ENCODE measurements around the gene RAB9A.
"Not testable (repeated sequence)": the region's sequence is repeated elsewhere in the genome, so short reads cannot be mapped to it uniquely, and the experiment has no call there.

Gene RAB9A, protein sequence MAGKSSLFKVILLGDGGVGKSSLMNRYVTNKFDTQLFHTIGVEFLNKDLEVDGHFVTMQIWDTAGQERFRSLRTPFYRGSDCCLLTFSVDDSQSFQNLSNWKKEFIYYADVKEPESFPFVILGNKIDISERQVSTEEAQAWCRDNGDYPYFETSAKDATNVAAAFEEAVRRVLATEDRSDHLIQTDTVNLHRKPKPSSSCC

DNA sequence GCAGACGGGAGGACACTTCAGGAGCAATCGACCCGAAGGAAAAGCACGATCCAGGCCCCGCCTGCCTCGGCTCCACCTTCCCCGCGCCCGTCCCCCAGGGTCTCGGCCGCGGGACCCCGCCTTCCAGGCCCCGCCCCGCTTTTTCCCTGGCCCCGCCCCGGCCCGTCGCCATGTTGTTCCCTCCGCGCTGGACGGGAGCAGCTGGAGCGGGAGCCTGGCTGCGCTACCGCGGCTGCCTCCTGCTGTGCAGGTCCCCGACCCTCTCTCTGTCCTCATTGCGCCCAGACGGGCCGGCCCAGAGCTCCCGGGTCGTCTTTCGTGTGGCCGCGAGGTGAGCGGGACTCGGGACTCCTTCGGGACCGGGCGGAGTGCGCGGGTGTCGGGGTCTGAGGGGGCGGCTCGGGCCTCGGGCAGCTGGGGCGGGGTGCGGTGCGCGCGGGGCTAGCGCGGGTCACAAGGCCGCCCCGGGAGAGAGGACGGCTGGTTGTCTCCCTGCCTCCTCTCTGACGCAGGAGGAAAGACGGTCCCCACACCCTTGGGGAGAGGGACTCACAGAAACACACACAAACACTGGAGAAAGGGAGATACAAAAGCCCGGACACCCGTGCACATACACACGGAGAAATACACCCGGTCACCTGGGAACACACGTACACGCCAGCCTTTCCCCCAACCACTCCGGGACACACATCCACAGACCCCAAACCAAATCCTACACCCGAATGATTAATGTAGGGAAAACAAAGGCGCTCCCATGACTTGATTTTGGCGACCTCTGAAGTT is at the start of gene RAB9A:
TSS of gene RAB9A (plus strand) at position 171 of the 783 bp plus-strand sequence. CDS start 19,619 bp downstream, outside the sequence.
- intact Hi-C loops (cut with micrococcal nuclease): no loop called here
- Mint-ChIP-seq H3K4me3 (peak within 1 kb of the TSS; percentile 84), H3K9me3 (no peaks in the 10 kb centered on the region), H3K4me1 (ENCODE audit: low read depth) (peaks cover 45% of the 10 kb centered on the region), H3K27me3 (no peaks in the 10 kb centered on the region), H3K36me3 (ENCODE audit: low read depth) (peaks cover 8% of the 10 kb centered on the region), H3K27ac (peak within 1 kb of the TSS; percentile 90)

DNA sequence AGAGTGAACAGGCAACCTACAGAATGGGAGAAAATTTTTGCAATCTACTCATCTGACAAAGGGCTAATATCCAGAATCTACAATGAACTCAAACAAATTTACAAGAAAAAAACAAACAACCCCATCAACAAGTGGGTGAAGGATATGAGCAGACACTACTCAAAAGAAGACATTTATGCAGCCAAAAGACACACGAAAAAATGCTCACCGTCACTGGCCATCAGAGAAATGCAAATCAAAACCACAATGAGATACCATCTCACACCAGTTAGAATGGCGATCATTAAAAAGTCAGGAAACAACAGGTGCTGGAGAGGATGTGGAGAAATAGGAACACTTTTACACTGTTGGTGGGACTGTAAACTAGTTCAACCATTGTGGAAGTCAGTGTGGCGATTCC is 47.2 kb upstream of the RAB9A start:
- H3K27me3 Mint-ChIP-seq; H3K4me3 Mint-ChIP-seq; H3K27ac Mint-ChIP-seq; H3K4me1 Mint-ChIP-seq (ENCODE audit: low read depth); H3K9me3 Mint-ChIP-seq; intact Hi-C loops (cut with micrococcal nuclease); H3K36me3 Mint-ChIP-seq (ENCODE audit: low read depth): not testable (repeated sequence)

DNA sequence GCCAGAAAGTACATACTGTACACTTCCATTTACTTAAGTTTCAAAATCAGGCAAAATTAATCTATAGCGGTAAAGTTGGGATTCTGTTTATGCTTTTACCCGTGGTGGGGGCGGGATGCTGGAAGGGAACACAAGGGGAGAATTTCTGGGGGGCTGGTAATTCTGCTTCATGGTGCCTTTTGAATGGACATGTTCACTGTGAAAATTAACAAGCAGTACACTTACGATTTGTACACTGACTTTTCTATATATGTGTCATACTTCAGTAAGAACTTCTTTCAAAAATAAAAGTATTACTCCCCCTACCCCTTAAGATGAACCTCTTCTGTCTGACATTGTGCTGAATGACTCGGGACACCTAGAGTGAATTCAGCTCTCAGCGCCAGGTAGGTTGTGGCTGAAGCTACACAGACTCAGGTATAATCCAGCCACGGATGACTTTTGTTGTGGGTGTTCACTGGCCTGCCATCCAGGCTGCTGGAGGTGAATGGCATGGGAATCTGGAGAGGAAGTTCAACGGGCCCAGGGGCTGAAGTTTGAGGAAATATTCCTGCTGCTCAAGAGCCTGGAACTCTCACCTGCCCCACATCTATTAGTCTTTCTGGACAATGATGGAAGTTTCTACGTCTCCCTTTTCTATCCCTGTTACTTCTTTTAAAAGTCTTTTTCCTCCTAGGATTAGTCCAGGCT is 43.3 kb upstream of the RAB9A start:
- peaks cover 6% of the 10 kb centered on the region for H3K4me1 Mint-ChIP-seq (ENCODE audit: low read depth)
- no peaks in the 10 kb centered on the region for H3K27me3 Mint-ChIP-seq
- intact Hi-C loops (cut with micrococcal nuclease): loop anchor here (2.0 kb wide), 1 partner anchor 139 kb away; no protein-coding TSS in a partner anchor
- H3K36me3 Mint-ChIP-seq (ENCODE audit: low read depth): no peaks in the 10 kb centered on the region
- H3K9me3 Mint-ChIP-seq: no peaks in the 10 kb centered on the region
- no peak overlapping the region for H3K4me3 Mint-ChIP-seq
- no peak overlapping the region for H3K27ac Mint-ChIP-seq

DNA sequence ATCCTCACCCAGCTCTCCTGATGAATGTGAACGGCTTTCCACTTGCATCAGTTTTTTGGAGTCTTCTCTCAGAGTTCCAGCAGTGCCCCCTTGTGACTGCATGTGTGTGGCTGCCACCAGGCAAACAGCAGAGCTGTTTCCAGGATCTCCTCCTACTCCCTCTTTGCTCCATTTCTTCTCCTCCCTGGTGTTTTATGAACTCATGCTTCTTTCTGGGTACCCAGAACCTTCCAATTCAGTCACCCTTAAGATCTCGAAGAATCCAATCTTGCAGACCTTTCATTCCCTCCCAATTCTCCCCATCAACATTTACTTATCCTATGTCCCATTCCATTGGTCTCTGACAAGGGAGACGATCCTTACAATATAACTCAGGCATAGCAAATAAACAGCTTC is 42.8 kb upstream of the RAB9A start:
- Mint-ChIP-seq H3K27ac (no peak overlapping the region), H3K9me3 (no peaks in the 10 kb centered on the region), H3K4me3 (no peak overlapping the region), H3K4me1 (ENCODE audit: low read depth) (peaks cover 6% of the 10 kb centered on the region), H3K27me3 (no peaks in the 10 kb centered on the region), H3K36me3 (ENCODE audit: low read depth) (no peaks in the 10 kb centered on the region)
- intact Hi-C loops (cut with micrococcal nuclease): loop anchor here (2.0 kb wide), 1 partner anchor 139 kb away; no protein-coding TSS in a partner anchor

DNA sequence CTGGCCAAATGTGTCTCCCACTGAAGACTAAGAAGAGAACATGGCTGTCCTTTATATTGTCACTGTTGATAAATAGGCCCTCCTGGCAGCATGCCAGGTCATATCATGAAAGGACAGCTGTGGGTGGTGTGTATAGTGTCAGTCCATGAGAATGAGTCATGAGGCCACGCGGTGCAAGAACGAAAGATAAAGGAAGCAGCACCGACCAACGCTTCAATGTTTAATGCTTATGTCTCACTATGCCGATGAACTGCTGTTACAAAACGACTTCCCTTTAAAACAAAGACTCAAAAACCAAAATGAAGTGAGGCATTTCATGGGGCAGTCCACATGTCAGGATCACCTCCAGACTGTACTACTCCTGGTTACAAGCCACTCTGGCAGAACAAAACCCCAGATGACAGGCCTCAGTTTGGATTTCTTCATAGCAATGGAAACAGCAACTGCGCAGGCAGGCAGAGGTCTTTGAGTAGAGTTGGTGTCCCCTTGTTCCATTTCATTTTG is 41.2 kb upstream of the RAB9A start:
- Mint-ChIP-seq H3K9me3 (no peaks in the 10 kb centered on the region), H3K27ac (peak overlapping the region; percentile 78), H3K36me3 (ENCODE audit: low read depth) (no peaks in the 10 kb centered on the region), H3K4me1 (ENCODE audit: low read depth) (peaks cover 6% of the 10 kb centered on the region), H3K4me3 (no peak overlapping the region), H3K27me3 (no peaks in the 10 kb centered on the region)
- intact Hi-C loops (cut with micrococcal nuclease): loop anchor here (2.0 kb wide), 1 partner anchor 141 kb away; no protein-coding TSS in a partner anchor

DNA sequence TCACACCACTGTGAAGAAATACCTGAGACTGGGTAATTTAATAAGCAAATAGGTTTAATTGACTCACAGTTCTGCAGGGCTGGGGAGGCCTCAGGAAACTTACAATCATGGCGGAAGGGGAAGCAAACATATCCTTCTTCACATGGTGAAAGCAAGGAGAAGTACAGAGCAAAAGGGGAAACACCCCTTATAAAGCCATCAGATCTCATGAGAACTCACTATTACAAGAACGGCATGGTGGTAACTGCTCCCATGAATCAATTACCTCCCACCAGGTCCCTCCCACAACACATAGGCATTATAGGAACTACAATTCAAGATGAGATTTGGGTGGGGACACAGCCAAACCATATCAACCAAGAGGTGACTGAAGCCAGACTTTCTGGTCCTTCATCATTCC is 40.6 kb upstream of the RAB9A start:
- H3K4me3 Mint-ChIP-seq; H3K27me3 Mint-ChIP-seq; H3K9me3 Mint-ChIP-seq; H3K4me1 Mint-ChIP-seq (ENCODE audit: low read depth); intact Hi-C loops (cut with micrococcal nuclease); H3K36me3 Mint-ChIP-seq (ENCODE audit: low read depth): not testable (repeated sequence)
- peak overlapping the region; percentile 78 for H3K27ac Mint-ChIP-seq

DNA sequence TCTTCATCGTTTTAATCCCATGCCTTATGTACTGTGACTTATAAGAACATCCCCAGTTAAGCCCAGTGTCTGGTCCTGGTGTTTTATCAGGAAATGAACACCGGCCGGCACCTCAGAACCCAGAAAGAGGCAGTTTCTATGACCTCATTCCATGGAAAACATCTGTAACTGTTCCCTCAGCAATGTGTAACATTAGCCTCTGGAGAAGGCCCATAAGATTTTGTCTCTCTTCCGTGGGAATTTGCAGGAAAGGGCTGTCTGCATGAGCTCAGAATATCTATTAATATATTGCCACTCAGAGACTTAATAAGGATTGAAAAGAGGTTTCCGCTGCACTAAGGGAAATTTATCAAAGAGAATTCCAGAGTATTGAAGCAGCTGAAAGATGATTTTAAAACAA is 39.1 kb upstream of the RAB9A start:
- H3K4me3 Mint-ChIP-seq: no peak overlapping the region
- no peaks in the 10 kb centered on the region for H3K27me3 Mint-ChIP-seq
- H3K4me1 Mint-ChIP-seq (ENCODE audit: low read depth): peaks cover 6% of the 10 kb centered on the region
- H3K27ac Mint-ChIP-seq: no peak overlapping the region
- H3K36me3 Mint-ChIP-seq (ENCODE audit: low read depth): no peaks in the 10 kb centered on the region
- no peaks in the 10 kb centered on the region for H3K9me3 Mint-ChIP-seq
- intact Hi-C loops (cut with micrococcal nuclease): no loop called here

DNA sequence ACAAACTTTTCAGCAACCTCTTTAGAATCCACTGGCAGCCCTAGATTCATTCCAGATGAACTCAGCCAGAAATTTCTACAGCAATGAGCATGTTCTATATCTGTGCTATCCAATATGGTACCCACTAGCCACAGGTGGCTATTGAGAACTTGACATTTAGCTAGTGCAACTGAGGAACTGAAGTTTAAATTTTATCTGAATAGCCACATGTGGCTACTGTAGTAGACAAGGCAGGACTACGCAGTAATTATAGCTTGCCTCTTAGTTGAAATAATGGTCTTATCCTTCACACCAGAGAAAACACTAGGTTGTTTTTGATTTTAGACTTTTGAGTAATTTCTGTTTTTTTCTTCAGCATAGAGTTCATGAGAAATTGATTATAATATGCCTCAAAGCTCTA is 38.6 kb upstream of the RAB9A start:
- H3K4me1 Mint-ChIP-seq (ENCODE audit: low read depth): peaks cover 6% of the 10 kb centered on the region
- H3K27ac Mint-ChIP-seq: no peak overlapping the region
- H3K27me3 Mint-ChIP-seq: no peaks in the 10 kb centered on the region
- H3K4me3 Mint-ChIP-seq: no peak overlapping the region
- intact Hi-C loops (cut with micrococcal nuclease): no loop called here
- peaks cover 2% of the 10 kb centered on the region for H3K36me3 Mint-ChIP-seq (ENCODE audit: low read depth)
- H3K9me3 Mint-ChIP-seq: no peaks in the 10 kb centered on the region

DNA sequence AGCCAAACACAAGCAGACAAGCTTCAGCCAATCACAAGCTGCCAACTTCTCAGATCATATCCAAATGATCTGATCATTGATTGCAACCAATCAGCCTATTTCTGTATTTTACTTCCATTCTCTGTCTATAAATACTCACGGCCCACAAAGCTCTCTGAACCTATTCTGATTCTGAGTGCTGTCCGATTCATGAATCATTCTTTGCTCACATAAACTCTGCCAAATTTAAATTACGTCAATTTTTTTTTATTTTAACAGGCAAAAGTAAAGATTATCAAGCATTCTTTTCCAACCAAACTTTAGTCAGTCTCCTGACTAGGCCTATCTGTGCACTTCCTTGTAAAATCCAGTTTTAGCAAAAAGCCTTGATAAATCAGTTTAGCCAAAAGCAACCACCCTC is 37.8 kb upstream of the RAB9A start:
- peaks cover 8% of the 10 kb centered on the region for H3K36me3 Mint-ChIP-seq (ENCODE audit: low read depth)
- intact Hi-C loops (cut with micrococcal nuclease): no loop called here
- no peaks in the 10 kb centered on the region for H3K9me3 Mint-ChIP-seq

DNA sequence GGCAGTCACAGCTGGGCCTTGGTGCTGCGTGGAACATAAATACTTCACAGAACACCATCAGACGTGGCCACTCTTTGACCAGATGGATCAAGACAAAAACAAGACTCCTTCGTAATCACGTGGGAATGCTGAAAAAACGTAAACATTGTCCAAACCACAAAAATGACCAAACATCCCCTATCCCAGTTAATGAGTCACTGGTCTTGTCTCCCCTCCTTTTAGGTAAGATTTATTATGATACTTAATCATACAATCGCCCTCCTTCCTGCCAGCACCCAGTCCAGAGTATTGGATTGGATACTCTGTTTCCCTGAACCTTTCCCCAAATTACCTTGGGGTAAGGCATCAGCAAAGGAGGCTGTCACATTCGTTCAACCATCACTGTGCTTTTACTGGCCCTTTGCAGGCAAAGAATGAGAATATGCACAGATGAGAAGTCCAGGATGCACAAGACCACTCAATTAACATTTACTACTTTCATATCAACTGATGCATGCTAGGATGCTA is 36.6 kb upstream of the RAB9A start:
- Mint-ChIP-seq H3K27me3 (no peaks in the 10 kb centered on the region), H3K4me3 (peak overlapping the region; percentile 83), H3K27ac (peak overlapping the region; percentile 93), H3K4me1 (ENCODE audit: low read depth) (no peaks in the 10 kb centered on the region), H3K36me3 (ENCODE audit: low read depth) (peaks cover 15% of the 10 kb centered on the region), H3K9me3 (no peaks in the 10 kb centered on the region)
- intact Hi-C loops (cut with micrococcal nuclease): no loop called here

More for the DNA sequence above, 37.8 kb upstream of the RAB9A start:
- Mint-ChIP-seq H3K4me1 (ENCODE audit: low read depth) (peaks cover 3% of the 10 kb centered on the region), H3K27ac (no peak overlapping the region), H3K4me3 (no peak overlapping the region), H3K27me3 (no peaks in the 10 kb centered on the region)

DNA sequence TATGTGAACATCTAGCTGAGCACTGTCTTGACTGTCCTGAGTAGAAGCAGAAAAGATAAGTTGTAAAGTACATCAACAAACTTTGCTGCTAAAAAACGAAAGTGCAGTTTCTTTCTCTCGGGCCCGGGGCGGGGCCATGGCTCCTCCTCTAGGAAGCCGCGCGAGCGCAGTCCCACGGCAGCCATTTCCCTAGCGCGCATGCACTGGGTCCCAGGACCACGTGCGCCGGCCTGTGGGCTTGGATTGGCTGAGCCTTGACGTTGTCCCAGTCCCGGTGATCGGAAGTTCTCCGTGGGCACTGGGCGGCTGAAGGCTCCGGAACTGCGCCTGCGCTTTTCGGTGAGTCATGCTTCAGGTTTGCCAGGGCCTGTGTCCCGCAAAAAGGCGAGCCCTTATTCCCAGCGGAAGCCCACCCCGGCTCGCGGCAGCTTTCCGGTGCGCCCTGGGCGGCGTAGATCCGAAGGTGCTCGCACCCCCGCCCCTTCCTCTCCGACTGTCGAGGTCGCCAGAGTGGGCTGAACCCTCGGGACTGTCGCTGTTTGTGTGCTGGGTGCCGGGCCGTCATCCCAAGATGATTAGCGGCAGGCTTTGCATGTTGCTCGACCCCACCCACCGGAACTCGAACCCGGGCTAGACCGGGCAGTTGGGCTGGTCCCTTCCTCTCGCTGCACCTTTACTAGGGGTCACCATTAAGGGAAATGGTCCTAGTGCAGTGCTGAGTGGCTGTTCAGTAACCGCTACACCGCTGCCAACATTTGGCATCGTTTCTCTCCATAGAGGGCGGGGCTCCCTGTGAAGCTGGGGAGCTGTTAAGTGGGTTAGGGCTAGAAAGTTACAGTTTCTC is 35.9 kb upstream of the RAB9A start, which contains the start of gene TCEANC:
TSS of gene TCEANC (plus strand) at position 292 of the 844 bp plus-strand sequence. CDS start 9,368 bp downstream, outside the sequence.
- Mint-ChIP-seq H3K4me1 (ENCODE audit: low read depth) (no peaks in the 10 kb centered on the region), H3K9me3 (no peaks in the 10 kb centered on the region), H3K27me3 (no peaks in the 10 kb centered on the region), H3K27ac (peak within 1 kb of the TSS; percentile 93), H3K36me3 (ENCODE audit: low read depth) (peaks cover 20% of the 10 kb centered on the region), H3K4me3 (peak within 1 kb of the TSS; percentile 83)
- intact Hi-C loops (cut with micrococcal nuclease): no loop called here

DNA sequence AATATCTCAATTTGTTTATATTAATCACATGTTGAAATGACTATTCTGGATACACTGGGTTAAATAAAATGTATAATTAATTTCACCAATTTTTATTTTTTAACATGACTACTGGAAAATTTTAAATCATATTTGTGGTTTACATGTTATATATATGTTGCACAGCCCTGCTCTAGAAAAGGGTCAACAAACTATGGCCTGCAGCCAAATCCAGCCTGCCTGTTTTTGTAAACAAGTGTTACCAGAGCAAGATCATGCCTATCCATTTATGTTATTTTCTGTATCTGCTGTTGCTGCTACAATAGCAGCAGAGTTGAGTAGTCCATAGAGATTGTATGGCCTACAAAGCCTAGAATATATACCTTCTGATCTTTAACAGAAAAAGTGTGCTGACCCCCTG is 34.8 kb upstream of the RAB9A start:
- intact Hi-C loops (cut with micrococcal nuclease): no loop called here
- Mint-ChIP-seq H3K9me3 (no peaks in the 10 kb centered on the region), H3K36me3 (ENCODE audit: low read depth) (peaks cover 21% of the 10 kb centered on the region), H3K27me3 (no peaks in the 10 kb centered on the region), H3K4me1 (ENCODE audit: low read depth) (no peaks in the 10 kb centered on the region), H3K4me3 (no peak overlapping the region), H3K27ac (no peak overlapping the region)

DNA sequence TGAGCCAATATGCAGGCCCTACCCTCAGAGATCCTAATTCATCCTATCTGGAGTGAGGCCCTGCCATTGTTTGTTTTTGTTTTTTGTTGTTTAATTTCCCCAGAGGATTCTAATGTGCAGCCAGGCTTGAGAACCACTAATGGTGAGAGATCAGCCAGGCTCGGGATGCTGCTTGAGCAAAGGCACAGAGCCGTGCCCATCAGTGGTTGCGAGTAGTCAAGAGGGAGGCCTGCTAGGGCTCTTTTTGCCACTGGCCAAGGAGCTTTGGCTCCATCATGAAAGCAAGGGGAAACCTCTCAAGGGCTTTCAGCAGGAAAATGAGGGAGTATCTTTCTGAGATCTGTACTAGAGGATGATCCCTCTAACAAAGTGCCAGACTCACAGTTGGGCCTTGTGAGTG is 33.3 kb upstream of the RAB9A start:
- Mint-ChIP-seq H3K27me3 (no peaks in the 10 kb centered on the region), H3K4me1 (ENCODE audit: low read depth) (no peaks in the 10 kb centered on the region), H3K4me3 (no peak overlapping the region), H3K9me3 (no peaks in the 10 kb centered on the region), H3K27ac (no peak overlapping the region), H3K36me3 (ENCODE audit: low read depth) (peaks cover 21% of the 10 kb centered on the region)
- intact Hi-C loops (cut with micrococcal nuclease): loop anchor here (5.0 kb wide), 1 partner anchor 92 kb away; no protein-coding TSS in a partner anchor

Data from dendritic cell treated with granulocyte-macrophage colony-stimulating factor and Interleukin-4, amounts not matched to agents 40 ng/mL and 50 ng/mL, for 4 days (primary cell).